ENCODE data around the gene LRRC53.

The LRRC53 gene

DNA sequence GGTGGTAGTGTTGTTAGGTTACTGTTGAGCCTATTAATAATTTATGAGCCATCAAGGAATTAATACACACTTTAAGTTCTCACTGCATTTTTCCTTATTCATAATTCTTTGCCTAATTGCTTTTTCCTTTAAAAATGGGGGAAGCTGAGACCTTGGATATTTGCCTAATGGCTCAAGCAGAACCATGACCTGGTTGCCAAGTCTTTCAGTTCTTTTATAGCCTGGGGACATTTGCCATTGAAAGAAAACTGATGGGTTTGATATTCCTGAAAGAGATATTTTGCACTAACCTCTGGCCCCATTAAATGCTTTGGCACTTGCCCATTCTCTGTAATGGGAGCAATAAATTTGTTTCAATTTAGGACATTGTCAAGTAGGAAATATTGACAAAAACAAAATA, 18.5 kb upstream of the LRRC53 start:
- no peak for TF ChIP-seq POLR2A (IDR thresholded peaks at IDR 0.05; ENCODE audit: extremely low read depth, insufficient read length)
- no peak for TF ChIP-seq MYC (IDR thresholded peaks at IDR 0.05; ENCODE audit: low read depth, low read length)
- TF ChIP-seq, protein P1, sequence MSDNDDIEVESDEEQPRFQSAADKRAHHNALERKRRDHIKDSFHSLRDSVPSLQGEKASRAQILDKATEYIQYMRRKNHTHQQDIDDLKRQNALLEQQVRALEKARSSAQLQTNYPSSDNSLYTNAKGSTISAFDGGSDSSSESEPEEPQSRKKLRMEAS (IDR thresholded peaks at IDR 0.05; ENCODE audit: low read depth, low read length) = no peak
- H3K4me3 ChIP-seq (ENCODE audit: low read depth, low read length) = no peak overlapping the region
- DNase-seq (ENCODE audit: low read depth) = no peak

DNA sequence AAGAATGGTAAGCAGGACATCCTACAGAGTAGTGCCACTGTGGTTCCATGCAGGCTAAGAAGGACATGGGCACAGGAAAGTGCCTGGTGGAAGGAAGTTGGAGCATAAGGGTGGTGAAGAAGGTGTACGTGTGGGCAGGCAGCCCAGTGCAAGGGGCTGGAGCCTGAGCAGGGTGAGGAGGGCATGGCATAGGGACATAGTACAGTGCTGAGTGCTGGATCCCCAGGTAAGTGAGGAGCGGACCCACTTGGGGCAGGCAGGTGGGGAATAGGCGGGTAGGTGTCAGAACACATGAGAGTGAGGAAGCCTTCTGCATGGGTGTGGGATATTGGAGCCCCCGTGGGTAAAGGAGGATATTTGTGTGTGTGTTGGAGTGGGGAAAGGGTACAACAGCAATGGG, 15.7 kb upstream of the LRRC53 start:
- TF ChIP-seq POLR2A (IDR thresholded peaks at IDR 0.05; ENCODE audit: extremely low read depth, insufficient read length) = no peak
- no peak overlapping the region for H3K4me3 ChIP-seq (ENCODE audit: low read depth, low read length)
- no peak for DNase-seq (ENCODE audit: low read depth)

DNA sequence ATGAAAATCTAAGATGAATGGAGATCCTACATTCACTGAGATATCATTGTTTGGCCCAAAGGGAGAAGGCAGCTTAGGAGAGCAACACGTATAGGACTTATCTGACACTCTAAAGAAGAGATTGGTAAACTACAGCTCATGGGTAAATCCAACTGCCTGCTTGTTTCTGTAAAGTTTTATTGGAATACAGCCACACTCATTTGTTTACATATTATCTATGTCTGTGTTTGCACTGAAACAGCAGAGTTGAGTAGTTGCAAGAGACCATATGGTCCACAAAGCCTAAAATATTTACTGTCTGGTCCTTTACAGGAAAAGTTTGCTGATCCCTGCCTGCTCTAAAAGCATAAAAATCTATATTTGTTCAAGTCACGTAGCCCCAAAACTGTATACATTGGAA, 14.3 kb upstream of the LRRC53 start:
- no peak overlapping the region for H3K4me3 ChIP-seq (ENCODE audit: low read depth, low read length)
- TF ChIP-seq POLR2A (IDR thresholded peaks at IDR 0.05; ENCODE audit: extremely low read depth, insufficient read length) = no peak
- TF ChIP-seq, protein P1 (IDR thresholded peaks at IDR 0.05; ENCODE audit: low read depth, low read length) = no peak
- no peak for DNase-seq (ENCODE audit: low read depth)

DNA sequence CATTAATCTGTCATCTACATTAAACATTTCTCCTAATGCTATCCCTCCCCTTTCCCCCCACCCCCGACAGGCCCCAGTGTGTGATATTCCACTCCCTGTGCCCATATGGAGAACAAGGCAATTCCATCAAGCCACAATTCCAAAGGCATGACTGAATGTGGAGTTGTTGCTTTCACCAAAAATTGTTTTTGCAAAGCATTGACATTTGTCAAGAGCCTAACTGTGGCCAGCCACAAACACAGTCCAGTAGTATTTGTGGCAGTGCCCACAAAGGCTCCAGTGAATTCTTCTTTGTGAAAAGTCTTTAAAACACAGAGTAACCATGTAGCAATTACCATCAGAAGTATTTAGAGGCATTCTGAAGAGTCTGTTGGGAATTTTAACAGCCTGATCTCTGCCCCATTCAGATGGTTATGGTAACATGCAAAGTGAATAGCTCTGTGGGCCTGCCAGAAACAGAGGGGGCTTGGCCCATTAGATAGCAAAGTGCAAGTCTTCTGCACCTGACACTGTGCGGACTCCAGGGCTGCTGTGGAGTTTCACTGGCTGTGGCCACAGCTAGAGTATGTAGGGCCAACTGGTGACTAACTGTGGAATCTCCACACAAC, 11.6 kb upstream of the LRRC53 start:
- TF ChIP-seq, protein P1 (IDR thresholded peaks at IDR 0.05; ENCODE audit: low read depth, low read length) = no peak
- TF ChIP-seq MYC (IDR thresholded peaks at IDR 0.05; ENCODE audit: low read depth, low read length) (no peak), POLR2A (IDR thresholded peaks at IDR 0.05; ENCODE audit: extremely low read depth, insufficient read length) (no peak)
- TF ChIP-seq, protein P2, sequence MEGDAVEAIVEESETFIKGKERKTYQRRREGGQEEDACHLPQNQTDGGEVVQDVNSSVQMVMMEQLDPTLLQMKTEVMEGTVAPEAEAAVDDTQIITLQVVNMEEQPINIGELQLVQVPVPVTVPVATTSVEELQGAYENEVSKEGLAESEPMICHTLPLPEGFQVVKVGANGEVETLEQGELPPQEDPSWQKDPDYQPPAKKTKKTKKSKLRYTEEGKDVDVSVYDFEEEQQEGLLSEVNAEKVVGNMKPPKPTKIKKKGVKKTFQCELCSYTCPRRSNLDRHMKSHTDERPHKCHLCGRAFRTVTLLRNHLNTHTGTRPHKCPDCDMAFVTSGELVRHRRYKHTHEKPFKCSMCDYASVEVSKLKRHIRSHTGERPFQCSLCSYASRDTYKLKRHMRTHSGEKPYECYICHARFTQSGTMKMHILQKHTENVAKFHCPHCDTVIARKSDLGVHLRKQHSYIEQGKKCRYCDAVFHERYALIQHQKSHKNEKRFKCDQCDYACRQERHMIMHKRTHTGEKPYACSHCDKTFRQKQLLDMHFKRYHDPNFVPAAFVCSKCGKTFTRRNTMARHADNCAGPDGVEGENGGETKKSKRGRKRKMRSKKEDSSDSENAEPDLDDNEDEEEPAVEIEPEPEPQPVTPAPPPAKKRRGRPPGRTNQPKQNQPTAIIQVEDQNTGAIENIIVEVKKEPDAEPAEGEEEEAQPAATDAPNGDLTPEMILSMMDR (IDR thresholded peaks at IDR 0.05; ENCODE audit: low read depth, low read length) = no peak
- DNase-seq (ENCODE audit: low read depth) = no peak
- no peak overlapping the region for H3K4me3 ChIP-seq (ENCODE audit: low read depth, low read length)

DNA sequence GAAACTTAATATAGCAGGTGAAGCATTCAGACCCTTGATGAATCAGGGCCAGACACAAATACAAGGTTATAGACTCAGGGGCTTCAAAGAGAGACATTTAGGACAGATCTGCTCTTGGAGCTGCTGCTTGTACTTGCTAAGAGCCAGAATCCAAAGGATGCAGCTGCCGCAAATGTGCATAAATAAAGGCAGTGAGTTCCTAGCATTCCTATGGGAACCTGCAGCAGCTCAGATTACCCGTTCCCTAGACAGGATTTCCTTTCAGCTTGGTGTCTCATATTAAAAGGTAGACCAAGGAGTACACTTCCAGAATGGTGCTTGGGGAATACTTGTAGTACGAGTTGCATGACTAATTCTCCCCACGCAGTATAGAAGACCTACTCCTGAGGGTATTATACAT, 9.7 kb upstream of the LRRC53 start:
- no peak overlapping the region for H3K4me3 ChIP-seq (ENCODE audit: low read depth, low read length)
- DNase-seq (ENCODE audit: low read depth) = no peak
- no peak for TF ChIP-seq MYC (IDR thresholded peaks at IDR 0.05; ENCODE audit: low read depth, low read length)
- TF ChIP-seq, protein P1 (IDR thresholded peaks at IDR 0.05; ENCODE audit: low read depth, low read length) = no peak
- TF ChIP-seq, protein P2 (IDR thresholded peaks at IDR 0.05; ENCODE audit: low read depth, low read length) = no peak
- TF ChIP-seq POLR2A (IDR thresholded peaks at IDR 0.05; ENCODE audit: extremely low read depth, insufficient read length) = no peak

DNA sequence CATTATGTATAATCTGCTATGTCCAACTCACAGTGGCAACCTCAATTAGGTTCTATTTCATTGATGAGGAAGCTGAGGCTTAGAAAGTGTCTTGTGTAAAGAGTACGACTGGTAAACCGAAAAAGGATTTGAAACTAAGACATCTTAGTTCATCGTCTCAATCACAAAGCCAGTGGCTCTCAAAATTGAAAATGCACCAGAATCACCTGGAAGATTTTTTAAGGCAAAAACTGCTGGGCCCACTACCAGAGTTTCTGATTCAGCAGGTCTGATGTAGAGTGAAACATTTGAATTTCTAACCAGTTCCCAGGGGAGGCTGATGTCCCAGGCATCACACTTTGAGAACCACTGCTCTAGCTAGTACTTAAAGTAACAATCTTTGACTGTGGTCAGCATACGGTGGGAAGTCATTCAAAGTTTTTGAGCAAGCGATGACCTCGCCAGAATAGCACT, 5.2 kb upstream of the LRRC53 start:
- DNase-seq (ENCODE audit: low read depth) = no peak
- no peak overlapping the region for H3K4me3 ChIP-seq (ENCODE audit: low read depth, low read length)
- TF ChIP-seq POLR2A (IDR thresholded peaks at IDR 0.05; ENCODE audit: extremely low read depth, insufficient read length) (no peak), MYC (IDR thresholded peaks at IDR 0.05; ENCODE audit: low read depth, low read length) (no peak)
- TF ChIP-seq, protein P1 (IDR thresholded peaks at IDR 0.05; ENCODE audit: low read depth, low read length) = no peak
- TF ChIP-seq, protein P2 (IDR thresholded peaks at IDR 0.05; ENCODE audit: low read depth, low read length) = no peak

DNA sequence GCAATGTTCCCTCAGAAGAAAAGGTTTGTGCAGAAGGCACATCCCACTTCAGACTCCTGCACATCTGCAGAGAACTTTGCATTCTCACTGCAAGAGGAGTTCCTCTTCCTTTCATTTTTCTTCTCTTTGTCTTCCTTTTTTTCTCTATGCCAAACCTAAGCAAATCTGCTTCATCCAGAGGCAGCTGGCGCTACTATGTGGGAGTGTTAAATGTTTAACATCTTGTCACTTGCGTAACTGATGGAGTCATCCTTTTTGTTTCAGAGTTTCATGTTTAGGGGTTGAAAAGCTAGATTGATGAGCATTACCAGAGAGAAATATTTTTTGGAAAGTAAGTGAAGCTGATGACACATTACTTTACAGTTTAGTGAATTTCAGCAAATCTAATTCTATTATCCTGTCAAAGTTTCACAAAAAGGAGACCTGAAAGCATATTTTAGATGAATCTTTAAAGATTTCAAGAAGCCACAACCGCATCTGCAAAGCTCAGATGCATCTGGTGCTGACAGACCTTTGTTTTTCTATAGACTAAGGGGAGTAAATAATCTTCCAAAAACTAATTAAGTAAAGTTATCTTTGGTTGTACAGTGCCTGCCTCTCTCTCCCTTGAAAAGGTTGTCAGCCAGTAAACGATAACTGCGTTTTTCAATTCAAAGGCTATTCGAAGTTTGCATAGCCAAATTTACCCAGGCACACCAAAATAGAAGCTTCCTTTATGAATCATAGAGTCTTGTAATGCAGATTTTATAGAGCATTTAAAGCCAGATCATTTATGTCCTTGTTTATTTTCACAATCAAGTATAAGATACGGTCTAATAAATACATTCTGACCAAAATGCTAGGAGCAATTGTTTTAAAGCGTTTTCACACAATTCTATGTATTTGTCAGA, 1.2 kb upstream of the LRRC53 start:
- DNase-seq (ENCODE audit: low read depth) = peak; percentile 29
- no peak overlapping the region for H3K4me3 ChIP-seq (ENCODE audit: low read depth, low read length)
- TF ChIP-seq MYC (IDR thresholded peaks at IDR 0.05; ENCODE audit: low read depth, low read length) (no peak), POLR2A (IDR thresholded peaks at IDR 0.05; ENCODE audit: extremely low read depth, insufficient read length) (no peak)
- TF ChIP-seq, protein P1 (IDR thresholded peaks at IDR 0.05; ENCODE audit: low read depth, low read length) = no peak
- TF ChIP-seq, protein P2 (IDR thresholded peaks at IDR 0.05; ENCODE audit: low read depth, low read length) = no peak

All from NB4 (cell line).